Psoas muscle (tissue), 8 donors: ENCODE measurements around the gene SAPCD2. TPM values are rescaled to one million over a fixed set of nuclear protein-coding genes. Genes with fewer than 3 reads are reported as not detected.

Source experiments
- ATAC-seq, 4 donors: fragments of 200-7000 bp; cut with Tn5 transposase; one replicate each; pipeline ENCODE4 v1.9.1; 2020; ENCODE audit warnings: moderate library complexity in 3 of 4, mild to moderate bottlenecking in 2 of 4
- DNase-seq, 2 donors: peaks; one replicate each; pipeline ENCODE4 v3.0.0-alpha.2; 2020
- H3K27ac ChIP-seq: fragments of 200-600 bp; one replicate; pipeline ENCODE4 v1.8.0; 2022
- H3K27me3 ChIP-seq, 3 donors: fragments of 200-600 bp in 1 of 3; one replicate each; pipeline versions ENCODE4 v1.6.1 to v1.8.0; 2013 to 2022; ENCODE audit warnings: low read length in 2 of 3, mild to moderate bottlenecking in 2 of 3, moderate library complexity in 1 of 3; ENCODE audit not compliant: insufficient read depth in 3 of 3
- H3K36me3 ChIP-seq, 2 donors: fragments of 200-600 bp in 1 of 2; one replicate each; pipeline versions ENCODE4 v1.6.1 to v1.8.0; 2013 to 2022; ENCODE audit warnings: low read depth in 1 of 2, mild to moderate bottlenecking in 1 of 2, moderate library complexity in 1 of 2; ENCODE audit not compliant: insufficient read depth in 1 of 2
- H3K4me1 ChIP-seq: fragments of 200-600 bp; one replicate; pipeline ENCODE4 v1.8.0; 2022
- H3K4me3 ChIP-seq: fragments of 200-600 bp; one replicate; pipeline ENCODE4 v1.8.0; 2022; ENCODE audit warnings: mild to moderate bottlenecking
- H3K9me3 ChIP-seq: fragments of 200-600 bp; one replicate; pipeline ENCODE4 v1.8.0; 2022
- CTCF ChIP-seq: fragments of 200-600 bp; IDR thresholded peaks from one replicate; pipeline ENCODE4 v1.8.0; 2022; ENCODE audit warnings: antibody characterized with exemption
- WGBS, 3 donors: extraction: QIAGEN DNeasy Blood & Tissue Kit; methylation state at CpG; one replicate each; pipeline versions ENCODE4 v1.1.6 to v1.1.7; 2013; 5-methylcytosine and 5-hydroxymethylcytosine counted together
- intact Hi-C, 2 donors: fragments of 100-400 bp; cut with DNase I; formaldehyde crosslinking; loops; one replicate each; pipeline versions ENCODE4 v1.11.0 to v1.14.2; 2022
- polyA plus RNA-seq, 3 donors: library from polyadenylated mRNA; stranded (reverse); fragments of 200-250 nt; gene quantifications; one replicate each; pipeline ENCODE4 v1.2.3, GENCODE V29; 2013
- total RNA-seq, 4 donors: library from RNA; stranded (reverse); fragmentation: NEBNext Ultra II Directional in 2 of 4; extraction: Animal tissue kit (Norgen Biotek cat#: 25700) in 2 of 4; gene quantifications; one replicate each; pipeline versions ENCODE4 v1.2.1 to v1.2.4, GENCODE V29; 2021 to 2023
- donor health status: healthy with polysubstance abuse.
- donor health status: DM: no; HTN: no; CAD: no; lungs with moderate emphysema.
- donor health status: Bipolar disorder and iron deficiency.
- donor health status: healthy.
- donor health status: DM: yes; HTN: yes; CAD: no.
- donor health status: DM: no; HTN: no; CAD: no.
- donor health status: DM: no; HTN: no; CAD: no.
- donor health status: DM: yes; HTN: yes; CAD: no.

The SAPCD2 gene
- total and polyA plus RNA-seq, 7 donors, result 0.10 to 0.22 (median 0.15) TPM; not detected in 1

- Histone ChIP-seq H3K27me3 (peaks cover 0 to 6% (median 0%) of the 10 kb centered on the region in 3 donors), H3K27ac (no peak overlapping the region), H3K4me3 (no peak overlapping the region), H3K9me3 (no peaks in the 10 kb centered on the region), H3K4me1 (peaks cover 6% of the 10 kb centered on the region), H3K36me3 (peaks cover 0 to 12% of the 10 kb centered on the region in 2 donors)
- no peak for DNase-seq
- WGBS, 3 donors, result 84 to 88% (median 85%) methylated on average over 10 of the region's 10 CpGs
- intact Hi-C loops, result no loop called here
- no peak for ATAC-seq
- no peak for TF ChIP-seq CTCF
These were observed 32.9 kb downstream of the SAPCD2 start for GRCh38 chr9:137037483-137037882.

- no peak for DNase-seq
- Histone ChIP-seq H3K9me3 (no peaks in the 10 kb centered on the region), H3K4me1 (peaks cover 6% of the 10 kb centered on the region), H3K4me3 (no peak overlapping the region), H3K36me3 (peaks cover 0 to 12% of the 10 kb centered on the region in 2 donors), H3K27me3 (peaks cover 0 to 6% (median 0%) of the 10 kb centered on the region in 3 donors), H3K27ac (no peak overlapping the region)
- intact Hi-C loops, result no loop called here
- 73 to 82% (median 79%) methylated on average over 13 of the region's 13 CpGs for WGBS, 3 donors
- no peak for TF ChIP-seq CTCF
- no peak for ATAC-seq
These were observed 33.3 kb downstream of the SAPCD2 start for GRCh38 chr9:137037035-137037434.

- H3K27me3 ChIP-seq, result peaks cover 0 to 6% (median 0%) of the 10 kb centered on the region in 3 donors
- no peak overlapping the region for H3K27ac ChIP-seq
- intact Hi-C loops, result loop anchor here (1.0 to 2.0 kb wide), 3 partner anchors 87 to 249 kb away; no protein-coding TSS in a partner anchor
- 71 to 83% (median 78%) methylated on average over 7 to 8 of the region's 8 CpGs for WGBS, 3 donors
- TF ChIP-seq CTCF, result no peak
- peaks cover 0 to 12% of the 10 kb centered on the region in 2 donors for H3K36me3 ChIP-seq
- ATAC-seq (no peak), DNase-seq (no peak)
- peaks cover 6% of the 10 kb centered on the region for H3K4me1 ChIP-seq
- no peaks in the 10 kb centered on the region for H3K9me3 ChIP-seq
- no peak overlapping the region for H3K4me3 ChIP-seq
These were observed 34.4 kb downstream of the SAPCD2 start for GRCh38 chr9:137035937-137036336.

- Histone ChIP-seq H3K4me3 (no peak overlapping the region), H3K27ac (no peak overlapping the region), H3K9me3 (no peaks in the 10 kb centered on the region), H3K4me1 (peaks cover 6% of the 10 kb centered on the region), H3K36me3 (peaks cover 0 to 12% of the 10 kb centered on the region in 2 donors), H3K27me3 (peaks cover 0 to 6% (median 0%) of the 10 kb centered on the region in 3 donors)
- intact Hi-C loops, result loop anchor here (1.0 to 2.0 kb wide), 3 partner anchors 87 to 248 kb away; no protein-coding TSS in a partner anchor
- no peak for TF ChIP-seq CTCF
- 16 to 27% (median 25%) methylated on average over 8 to 9 of the region's 9 CpGs for WGBS, 3 donors
- ATAC-seq (peak in 3 of 4 donors; percentile 7 to 31 (median 26)), DNase-seq (no peak)
These were observed 34.9 kb downstream of the SAPCD2 start for GRCh38 chr9:137035507-137035834.
